Activated CD8-positive, alpha-beta T cell treated with anti-CD3 and anti-CD28 coated beads for 36 hours (primary cell): Measurements from ENCODE around the gene ZC3H8. TPM values are rescaled to one million over a fixed set of nuclear protein-coding genes. Genes with fewer than 3 reads are reported as not detected.
"Not testable (repeated sequence)": the region's sequence is repeated elsewhere in the genome, so short reads cannot be mapped to it uniquely, and the experiment has no call there.

Source experiments
- ATAC-seq: fragments of 200-7000 bp; cut with Tn5 transposase; one replicate; pipeline ENCODE4 v1.10.0; 2021; ENCODE audit warnings: mild to moderate bottlenecking, moderate library complexity
- CTCF ChIA-PET: fragments of 350-600 bp; sonication (Branson Sonifier 250); formaldehyde crosslinking; loops from one replicate; lab custom pipeline; 2021; ENCODE audit warnings: antibody characterized with exemption; lab: Charles Lee
- POLR2A ChIA-PET: fragments of 350-600 bp; sonication (Branson Sonifier 250); formaldehyde crosslinking; loops from one replicate; lab custom pipeline; 2021; ENCODE audit warnings: antibody characterized with exemption; lab: Charles Lee
- DNase-seq: peaks from one replicate; pipeline ENCODE4 v3.0.0-alpha.2; 2020
- H3K27ac Mint-ChIP-seq: one replicate; pipeline ENCODE4 v1.8.0; 2021; ENCODE audit warnings: mild to moderate bottlenecking, mixed read lengths
- H3K27me3 Mint-ChIP-seq: one replicate; pipeline ENCODE4 v1.8.0; 2021; ENCODE audit warnings: mixed read lengths
- H3K36me3 Mint-ChIP-seq: one replicate; pipeline ENCODE4 v1.8.0; 2021; ENCODE audit warnings: low read depth, mixed read lengths
- H3K4me1 Mint-ChIP-seq: one replicate; pipeline ENCODE4 v1.8.0; 2021; ENCODE audit warnings: low read depth, mixed read lengths
- H3K4me3 Mint-ChIP-seq: one replicate; pipeline ENCODE4 v1.8.0; 2021; ENCODE audit warnings: mild to moderate bottlenecking, moderate library complexity, mixed read lengths
- H3K9me3 Mint-ChIP-seq: one replicate; pipeline ENCODE4 v1.8.0; 2021; ENCODE audit warnings: mixed read lengths
- CTCF ChIP-seq: fragments of 200-600 bp; IDR thresholded peaks from one replicate; pipeline ENCODE4 v1.8.0; 2022; ENCODE audit warnings: antibody characterized with exemption, mild to moderate bottlenecking
- intact Hi-C: fragments of 100-400 bp; cut with micrococcal nuclease; formaldehyde crosslinking; loops from one replicate; pipeline ENCODE4 v1.10.0; 2022
- total RNA-seq, 2 experiments: library from RNA; stranded (reverse); gene quantifications; one replicate each; pipeline ENCODE4 v1.2.3, GENCODE V29; 2021

The ZC3H8 gene
- total RNA-seq, 2 experiments from 2014 or later: 16.7 to 22.1 TPM

- Mint-ChIP-seq H3K27ac (no peak overlapping the region), H3K27me3 (no peaks in the 10 kb centered on the region), H3K9me3 (peaks cover 14% of the 10 kb centered on the region), H3K4me3 (no peak overlapping the region), H3K36me3 (peaks cover 22% of the 10 kb centered on the region), H3K4me1 (no peaks in the 10 kb centered on the region)
- no peak for TF ChIP-seq CTCF
- DNase-seq: no peak
- ATAC-seq: no peak
- intact Hi-C loops: no loop called here
- ChIA-PET POLR2A (no interaction called here), CTCF (no interaction called here)
Observed at GRCh38 chr2:112220186-112220585, 34.7 kb downstream of the ZC3H8 start.

GRCh38 chr2:112217854-112218253 is 37.0 kb downstream of the ZC3H8 start:
- no peak for ATAC-seq
- Mint-ChIP-seq H3K4me3 (no peak overlapping the region), H3K4me1 (no peaks in the 10 kb centered on the region), H3K27me3 (no peaks in the 10 kb centered on the region), H3K36me3 (peaks cover 23% of the 10 kb centered on the region), H3K9me3 (peaks cover 14% of the 10 kb centered on the region), H3K27ac (no peak overlapping the region)
- POLR2A ChIA-PET: interaction anchor here (1.1 to 1.6 kb wide), 4 partner anchors 23 to 53 kb away, joined by 3 to 4 read pairs (median 3); no protein-coding TSS in a partner anchor
- intact Hi-C loops: no loop called here
- no peak for TF ChIP-seq CTCF
- no peak for DNase-seq
- CTCF ChIA-PET: interaction anchor here (1.3 to 2.2 kb wide), 2 partner anchors 42 to 96 kb away, joined by 3 to 15 read pairs; no protein-coding TSS in a partner anchor

GRCh38 chr2:112216167-112216566 is 38.7 kb downstream of the ZC3H8 start:
- ATAC-seq: no peak
- no peak for TF ChIP-seq CTCF
- Mint-ChIP-seq H3K4me3 (no peak overlapping the region), H3K27me3 (no peaks in the 10 kb centered on the region), H3K4me1 (no peaks in the 10 kb centered on the region), H3K27ac (no peak overlapping the region), H3K36me3 (peaks cover 34% of the 10 kb centered on the region), H3K9me3 (peaks cover 6% of the 10 kb centered on the region)
- DNase-seq: no peak
- intact Hi-C loops: no loop called here
- ChIA-PET CTCF (interaction anchor here (2.2 kb wide), 1 partner anchor 94 kb away, joined by 15 read pairs; no protein-coding TSS in a partner anchor), POLR2A (interaction anchor here (0.9 kb wide), 1 partner anchor 38 kb away, joined by 3 read pairs; the partner anchor contains the start of gene ZC3H8)

- DNase-seq, H3K27me3 Mint-ChIP-seq, H3K27ac Mint-ChIP-seq, CTCF ChIA-PET, H3K4me1 Mint-ChIP-seq, POLR2A ChIA-PET, H3K4me3 Mint-ChIP-seq, ATAC-seq, intact Hi-C loops: not testable (repeated sequence)
- H3K9me3 Mint-ChIP-seq: peaks cover 11% of the 10 kb centered on the region
- H3K36me3 Mint-ChIP-seq: peaks cover 28% of the 10 kb centered on the region
Observed at GRCh38 chr2:112207905-112208304, 46.9 kb downstream of the ZC3H8 start.

GRCh38 chr2:112204411-112204810 is 50.4 kb downstream of the ZC3H8 start:
- no peak for DNase-seq
- no peak for TF ChIP-seq CTCF
- peaks cover 11% of the 10 kb centered on the region for H3K36me3 Mint-ChIP-seq
- no peak overlapping the region for H3K27ac Mint-ChIP-seq
- CTCF ChIA-PET: interaction anchor here (1.8 kb wide), 1 partner anchor 55 kb away, joined by 4 read pairs; no protein-coding TSS in a partner anchor
- H3K27me3 Mint-ChIP-seq: no peaks in the 10 kb centered on the region
- H3K4me1 Mint-ChIP-seq: peaks cover 2% of the 10 kb centered on the region
- POLR2A ChIA-PET: no interaction called here
- intact Hi-C loops: no loop called here
- ATAC-seq: peak; percentile 37
- H3K9me3 Mint-ChIP-seq: peaks cover 15% of the 10 kb centered on the region
- no peak overlapping the region for H3K4me3 Mint-ChIP-seq
